ENCODE data around the gene SLC35F4. TPM values are rescaled to one million over a fixed set of nuclear protein-coding genes. Genes with fewer than 3 reads are reported as not detected.
"Not testable (repeated sequence)": the region's sequence is repeated elsewhere in the genome, so short reads cannot be mapped to it uniquely, and the experiment has no call there.

The SLC35F4 gene
- total RNA-seq, 1 donor from 2014 or later: not detected

DNA sequence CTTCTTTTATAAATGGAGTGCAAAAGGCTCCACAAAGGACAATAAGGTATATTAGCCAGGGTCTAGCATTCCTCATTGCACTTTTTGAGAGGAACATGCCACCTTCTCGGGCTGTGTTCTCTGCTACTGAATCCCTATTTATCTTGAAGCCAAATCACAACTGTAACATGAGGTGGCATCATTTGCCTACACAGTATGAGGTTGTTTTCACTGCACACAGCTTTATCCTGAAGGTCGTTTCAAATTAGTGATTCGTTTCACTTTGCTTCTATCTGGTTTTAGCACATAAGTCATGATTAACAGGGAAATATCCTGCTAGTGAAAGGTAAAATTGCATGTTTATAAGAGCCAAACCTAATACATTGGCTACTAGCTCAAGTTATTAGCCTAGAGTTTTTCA is 153.8 kb downstream of the SLC35F4 start:
- Mint-ChIP-seq H3K36me3 (ENCODE audit: unreplicated experiment) (peaks cover 7% of the 10 kb centered on the region), H3K4me1 (ENCODE audit: low read depth, unreplicated experiment) (no peaks in the 10 kb centered on the region), H3K9me3 (ENCODE audit: unreplicated experiment) (peaks cover 9% of the 10 kb centered on the region), H3K27me3 (ENCODE audit: unreplicated experiment) (peaks cover 2% of the 10 kb centered on the region), H3K4me3 (ENCODE audit: unreplicated experiment) (no peak overlapping the region), H3K27ac (ENCODE audit: unreplicated experiment) (no peak overlapping the region)
- TF ChIP-seq, protein P1, sequence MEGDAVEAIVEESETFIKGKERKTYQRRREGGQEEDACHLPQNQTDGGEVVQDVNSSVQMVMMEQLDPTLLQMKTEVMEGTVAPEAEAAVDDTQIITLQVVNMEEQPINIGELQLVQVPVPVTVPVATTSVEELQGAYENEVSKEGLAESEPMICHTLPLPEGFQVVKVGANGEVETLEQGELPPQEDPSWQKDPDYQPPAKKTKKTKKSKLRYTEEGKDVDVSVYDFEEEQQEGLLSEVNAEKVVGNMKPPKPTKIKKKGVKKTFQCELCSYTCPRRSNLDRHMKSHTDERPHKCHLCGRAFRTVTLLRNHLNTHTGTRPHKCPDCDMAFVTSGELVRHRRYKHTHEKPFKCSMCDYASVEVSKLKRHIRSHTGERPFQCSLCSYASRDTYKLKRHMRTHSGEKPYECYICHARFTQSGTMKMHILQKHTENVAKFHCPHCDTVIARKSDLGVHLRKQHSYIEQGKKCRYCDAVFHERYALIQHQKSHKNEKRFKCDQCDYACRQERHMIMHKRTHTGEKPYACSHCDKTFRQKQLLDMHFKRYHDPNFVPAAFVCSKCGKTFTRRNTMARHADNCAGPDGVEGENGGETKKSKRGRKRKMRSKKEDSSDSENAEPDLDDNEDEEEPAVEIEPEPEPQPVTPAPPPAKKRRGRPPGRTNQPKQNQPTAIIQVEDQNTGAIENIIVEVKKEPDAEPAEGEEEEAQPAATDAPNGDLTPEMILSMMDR (IDR thresholded peaks at IDR 0.05; ENCODE audit: partially characterized antibody, unreplicated experiment): no peak
- DNase-seq: no peak

DNA sequence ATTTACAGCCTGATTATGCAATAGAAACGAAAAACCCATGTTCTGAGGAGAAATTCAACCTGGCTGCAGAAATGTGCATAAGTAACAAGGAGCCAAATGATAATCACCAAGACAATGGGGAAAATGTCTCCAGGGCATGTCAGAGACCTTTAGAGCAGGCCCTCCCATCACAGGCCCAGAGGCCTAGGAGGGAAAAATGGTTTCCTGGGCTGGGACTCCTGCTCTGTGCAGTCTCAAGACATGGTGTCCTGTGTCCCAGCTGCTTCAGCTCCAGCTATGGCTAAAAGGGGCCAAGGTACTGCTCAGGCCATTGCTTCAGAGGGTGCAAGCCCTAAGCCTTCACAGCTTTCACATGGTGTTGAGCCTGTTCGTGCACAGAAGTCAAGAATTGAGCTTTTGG is 156.0 kb downstream of the SLC35F4 start:
- DNase-seq: no peak
- peaks cover 7% of the 10 kb centered on the region for H3K36me3 Mint-ChIP-seq (ENCODE audit: unreplicated experiment)
- no peak overlapping the region for H3K27ac Mint-ChIP-seq (ENCODE audit: unreplicated experiment)
- TF ChIP-seq, protein P1 (IDR thresholded peaks at IDR 0.05; ENCODE audit: partially characterized antibody, unreplicated experiment): no peak
- H3K4me3 Mint-ChIP-seq (ENCODE audit: unreplicated experiment): no peak overlapping the region
- no peaks in the 10 kb centered on the region for H3K27me3 Mint-ChIP-seq (ENCODE audit: unreplicated experiment)
- H3K9me3 Mint-ChIP-seq (ENCODE audit: unreplicated experiment): peaks cover 9% of the 10 kb centered on the region
- no peaks in the 10 kb centered on the region for H3K4me1 Mint-ChIP-seq (ENCODE audit: low read depth, unreplicated experiment)

DNA sequence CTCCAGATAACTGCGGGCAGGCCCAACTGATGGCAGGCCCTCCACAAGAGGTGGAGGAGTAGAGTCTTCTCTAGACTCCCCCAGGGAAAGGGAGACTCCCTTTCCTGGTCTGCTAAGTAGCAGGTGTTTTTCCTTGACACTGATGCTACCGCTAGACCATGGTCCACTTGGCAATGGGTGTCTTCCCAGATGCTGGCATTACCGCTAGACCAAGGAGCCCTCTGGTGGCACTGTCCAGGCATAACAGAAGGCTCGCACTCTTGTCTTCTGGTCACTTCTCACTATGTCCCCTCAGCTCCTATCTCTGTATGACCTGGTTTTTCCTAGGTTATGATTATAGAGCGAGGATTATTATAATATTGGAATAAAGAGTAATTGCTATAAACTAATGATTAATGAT is 156.8 kb downstream of the SLC35F4 start:
- H3K4me3 Mint-ChIP-seq (ENCODE audit: unreplicated experiment); H3K27me3 Mint-ChIP-seq (ENCODE audit: unreplicated experiment); H3K9me3 Mint-ChIP-seq (ENCODE audit: unreplicated experiment); H3K4me1 Mint-ChIP-seq (ENCODE audit: low read depth, unreplicated experiment); H3K27ac Mint-ChIP-seq (ENCODE audit: unreplicated experiment); H3K36me3 Mint-ChIP-seq (ENCODE audit: unreplicated experiment); DNase-seq: not testable (repeated sequence)

DNA sequence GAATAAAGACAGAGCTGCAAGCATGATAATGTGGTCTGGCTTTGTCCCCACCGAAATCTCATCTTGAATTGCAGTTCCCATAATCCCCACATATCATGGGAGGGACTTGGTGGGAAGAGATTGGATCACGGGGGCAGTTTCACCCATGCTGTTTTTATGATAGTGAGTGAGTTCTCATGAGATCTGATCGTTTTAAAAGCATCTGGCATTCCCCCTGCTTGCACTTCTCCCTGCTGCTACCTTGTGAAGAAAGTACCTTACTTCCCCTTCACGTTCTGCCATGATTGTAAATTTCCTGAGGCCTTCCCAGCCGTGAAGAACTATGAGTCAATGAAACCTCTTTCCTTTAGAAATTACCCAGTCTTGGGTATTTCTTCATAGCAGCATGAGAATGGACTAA is 158.7 kb downstream of the SLC35F4 start:
- no peaks in the 10 kb centered on the region for H3K27me3 Mint-ChIP-seq (ENCODE audit: unreplicated experiment)
- no peak for DNase-seq
- H3K9me3 Mint-ChIP-seq (ENCODE audit: unreplicated experiment): peaks cover 9% of the 10 kb centered on the region
- H3K4me1 Mint-ChIP-seq (ENCODE audit: low read depth, unreplicated experiment): no peaks in the 10 kb centered on the region
- peaks cover 7% of the 10 kb centered on the region for H3K36me3 Mint-ChIP-seq (ENCODE audit: unreplicated experiment)
- H3K27ac Mint-ChIP-seq (ENCODE audit: unreplicated experiment): no peak overlapping the region
- TF ChIP-seq, protein P1 (IDR thresholded peaks at IDR 0.05; ENCODE audit: partially characterized antibody, unreplicated experiment): no peak
- no peak overlapping the region for H3K4me3 Mint-ChIP-seq (ENCODE audit: unreplicated experiment)

DNA sequence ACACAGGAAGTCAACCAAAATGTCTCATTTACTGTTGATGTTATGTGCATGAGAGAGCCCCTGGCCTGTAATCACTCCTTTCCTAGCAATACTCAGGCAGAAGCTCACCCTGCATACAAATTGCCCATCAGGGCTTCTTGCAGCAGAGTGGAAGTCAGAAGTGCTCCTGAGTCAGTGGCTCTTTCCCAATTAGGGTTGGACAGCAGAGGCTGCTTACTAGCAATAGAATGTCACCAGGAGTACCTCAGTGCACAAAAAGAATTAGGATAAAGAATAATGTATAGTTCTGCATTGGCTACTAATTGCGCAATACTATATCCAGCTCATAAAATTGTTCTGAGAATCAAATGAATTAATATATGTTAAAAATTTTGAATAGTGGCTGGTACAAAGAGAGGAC is 161.1 kb downstream of the SLC35F4 start:
- Mint-ChIP-seq H3K9me3 (ENCODE audit: unreplicated experiment) (peaks cover 4% of the 10 kb centered on the region), H3K27me3 (ENCODE audit: unreplicated experiment) (no peaks in the 10 kb centered on the region), H3K36me3 (ENCODE audit: unreplicated experiment) (peaks cover 7% of the 10 kb centered on the region), H3K4me3 (ENCODE audit: unreplicated experiment) (no peak overlapping the region), H3K4me1 (ENCODE audit: low read depth, unreplicated experiment) (no peaks in the 10 kb centered on the region), H3K27ac (ENCODE audit: unreplicated experiment) (no peak overlapping the region)
- TF ChIP-seq, protein P1 (IDR thresholded peaks at IDR 0.05; ENCODE audit: partially characterized antibody, unreplicated experiment): no peak
- DNase-seq: no peak

DNA sequence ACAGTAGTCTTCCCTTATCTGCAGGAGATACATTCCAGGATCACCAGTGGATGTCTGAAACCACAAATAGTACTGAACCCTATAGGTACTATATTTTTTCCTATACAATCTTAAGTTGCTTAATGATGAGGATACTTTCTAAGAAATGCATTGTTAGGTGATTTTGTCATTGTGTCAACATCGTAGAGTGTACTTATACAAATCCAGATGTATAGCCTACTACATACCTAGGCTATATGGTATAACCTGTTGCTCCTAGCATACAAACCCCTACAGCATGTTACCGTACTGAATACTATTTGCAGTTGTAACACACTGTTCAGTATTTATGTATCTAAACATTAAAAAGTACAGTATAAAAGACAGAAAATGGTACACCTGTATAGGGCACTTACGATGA is 165.9 kb downstream of the SLC35F4 start:
- Mint-ChIP-seq H3K27ac (ENCODE audit: unreplicated experiment) (no peak overlapping the region), H3K4me1 (ENCODE audit: low read depth, unreplicated experiment) (no peaks in the 10 kb centered on the region), H3K4me3 (ENCODE audit: unreplicated experiment) (no peak overlapping the region), H3K27me3 (ENCODE audit: unreplicated experiment) (no peaks in the 10 kb centered on the region), H3K9me3 (ENCODE audit: unreplicated experiment) (no peaks in the 10 kb centered on the region), H3K36me3 (ENCODE audit: unreplicated experiment) (no peaks in the 10 kb centered on the region)
- no peak for DNase-seq
- TF ChIP-seq, protein P1 (IDR thresholded peaks at IDR 0.05; ENCODE audit: partially characterized antibody, unreplicated experiment): no peak
